ENCODE results near the gene ARMS2.
A peak's percentile ranks its signal among the peaks of the same experiment; 100 is the strongest.

The ARMS2 gene

GRCh38 chr10:122490786-122491680 lies 36.6 kb downstream of the ARMS2 start:
- no peak overlapping the region for H3K4me3 ChIP-seq (ENCODE audit: control insufficient read depth, low read depth, low read length)
- DNase-seq (ENCODE audit: low read depth): peak; percentile 76
- no peak for TF ChIP-seq CTCF (conservative IDR thresholded peaks at IDR 0.05; ENCODE audit: control insufficient read depth, insufficient read depth, low read depth, low read length)

- H3K4me3 ChIP-seq (ENCODE audit: control insufficient read depth, low read depth, low read length): no peak overlapping the region
- DNase-seq (ENCODE audit: low read depth): no peak
- no peak for TF ChIP-seq CTCF (conservative IDR thresholded peaks at IDR 0.05; ENCODE audit: control insufficient read depth, insufficient read depth, low read depth, low read length)
These were observed 37.6 kb downstream of the ARMS2 start for GRCh38 chr10:122492006-122492405.

- peak overlapping the region; percentile 64 for H3K4me3 ChIP-seq (ENCODE audit: control insufficient read depth, low read depth, low read length)
- DNase-seq (ENCODE audit: low read depth): peak; percentile 88
- no peak for TF ChIP-seq CTCF (conservative IDR thresholded peaks at IDR 0.05; ENCODE audit: control insufficient read depth, insufficient read depth, low read depth, low read length)
These were observed 38.6 kb downstream of the ARMS2 start for GRCh38 chr10:122492999-122493481.

- TF ChIP-seq CTCF (conservative IDR thresholded peaks at IDR 0.05; ENCODE audit: control insufficient read depth, insufficient read depth, low read depth, low read length): no peak
- DNase-seq (ENCODE audit: low read depth): no peak
- peak overlapping the region; percentile 64 for H3K4me3 ChIP-seq (ENCODE audit: control insufficient read depth, low read depth, low read length)
These were observed 39.3 kb downstream of the ARMS2 start for GRCh38 chr10:122493761-122494160.

- H3K4me3 ChIP-seq (ENCODE audit: control insufficient read depth, low read depth, low read length): peak overlapping the region; percentile 64
- no peak for TF ChIP-seq CTCF (conservative IDR thresholded peaks at IDR 0.05; ENCODE audit: control insufficient read depth, insufficient read depth, low read depth, low read length)
- no peak for DNase-seq (ENCODE audit: low read depth)
These were observed 39.8 kb downstream of the ARMS2 start for GRCh38 chr10:122494173-122494820.

- TF ChIP-seq CTCF (conservative IDR thresholded peaks at IDR 0.05; ENCODE audit: control insufficient read depth, insufficient read depth, low read depth, low read length): no peak
- H3K4me3 ChIP-seq (ENCODE audit: control insufficient read depth, low read depth, low read length): peak overlapping the region; percentile 64
These were observed 40.4 kb downstream of the ARMS2 start for GRCh38 chr10:122494833-122495232.

More at GRCh38 chr10:122494833-122495232, 40.4 kb downstream of the ARMS2 start:
- peak; percentile 99 for DNase-seq (ENCODE audit: low read depth)
